GM06990 (cell line): ENCODE data around the gene CSF1.

Source experiments
- DNase-seq: peaks from one replicate; pipeline ENCODE4 v3.0.0-alpha.2; 2011; ENCODE audit not compliant: insufficient read length; ENCODE audit errors: extremely low read depth
- H3K27me3 ChIP-seq: replicated peaks from 2 replicates; pipeline ENCODE4 v1.6.0; 2011; ENCODE audit warnings: low read length; ENCODE audit not compliant: control insufficient read depth, insufficient read depth
- H3K36me3 ChIP-seq: 2 replicates; pipeline ENCODE4 v1.5.1; 2011; ENCODE audit warnings: low read length; ENCODE audit not compliant: control insufficient read depth, insufficient read depth
- H3K4me3 ChIP-seq: replicated peaks from 2 replicates; pipeline ENCODE4 v1.5.1; 2011; ENCODE audit warnings: low read depth, mild to moderate bottlenecking, control low read depth, low read length
- TF ChIP-seq, protein P1 (sequence below): IDR thresholded peaks from 2 replicates; pipeline ENCODE4 v1.5.1; 2011; ENCODE audit warnings: low read length, control low read depth, mild to moderate bottlenecking, inconsistent platforms; ENCODE audit not compliant: insufficient read depth, poor library complexity, severe bottlenecking

Gene CSF1

GRCh38 chr1:109938556-109938955 is 27.9 kb downstream of the CSF1 start:
- H3K27me3 ChIP-seq, result no peaks in the 10 kb centered on the region
- no peak for DNase-seq
- no peaks in the 10 kb centered on the region for H3K36me3 ChIP-seq
- TF ChIP-seq, protein P1, sequence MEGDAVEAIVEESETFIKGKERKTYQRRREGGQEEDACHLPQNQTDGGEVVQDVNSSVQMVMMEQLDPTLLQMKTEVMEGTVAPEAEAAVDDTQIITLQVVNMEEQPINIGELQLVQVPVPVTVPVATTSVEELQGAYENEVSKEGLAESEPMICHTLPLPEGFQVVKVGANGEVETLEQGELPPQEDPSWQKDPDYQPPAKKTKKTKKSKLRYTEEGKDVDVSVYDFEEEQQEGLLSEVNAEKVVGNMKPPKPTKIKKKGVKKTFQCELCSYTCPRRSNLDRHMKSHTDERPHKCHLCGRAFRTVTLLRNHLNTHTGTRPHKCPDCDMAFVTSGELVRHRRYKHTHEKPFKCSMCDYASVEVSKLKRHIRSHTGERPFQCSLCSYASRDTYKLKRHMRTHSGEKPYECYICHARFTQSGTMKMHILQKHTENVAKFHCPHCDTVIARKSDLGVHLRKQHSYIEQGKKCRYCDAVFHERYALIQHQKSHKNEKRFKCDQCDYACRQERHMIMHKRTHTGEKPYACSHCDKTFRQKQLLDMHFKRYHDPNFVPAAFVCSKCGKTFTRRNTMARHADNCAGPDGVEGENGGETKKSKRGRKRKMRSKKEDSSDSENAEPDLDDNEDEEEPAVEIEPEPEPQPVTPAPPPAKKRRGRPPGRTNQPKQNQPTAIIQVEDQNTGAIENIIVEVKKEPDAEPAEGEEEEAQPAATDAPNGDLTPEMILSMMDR, result no peak
- H3K4me3 ChIP-seq, result no peak overlapping the region

DNA sequence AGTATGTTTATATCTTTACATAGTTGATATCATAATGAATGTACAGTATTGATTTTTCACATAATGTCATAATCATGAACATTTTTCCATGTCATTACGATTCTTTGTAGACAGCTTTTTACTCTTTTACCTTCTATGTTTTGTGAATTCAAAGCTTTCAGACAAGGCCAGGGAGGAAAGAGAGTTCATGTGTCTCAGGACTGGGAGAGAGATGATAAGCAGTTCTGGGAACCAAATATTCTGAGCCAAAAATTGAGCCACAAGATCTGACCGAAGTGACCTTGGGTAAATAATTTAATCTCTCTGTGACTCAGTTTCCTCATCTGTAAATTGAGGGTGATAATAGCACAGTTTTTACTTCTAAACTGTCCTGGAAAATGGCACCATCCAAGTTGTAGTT is 31.8 kb downstream of the CSF1 start:
- H3K36me3 ChIP-seq, result no peaks in the 10 kb centered on the region
- TF ChIP-seq, protein P1, result no peak
- H3K4me3 ChIP-seq, result no peak overlapping the region
- H3K27me3 ChIP-seq, result no peaks in the 10 kb centered on the region
- no peak for DNase-seq

GRCh38 chr1:109944541-109944940 is 33.9 kb downstream of the CSF1 start:
- DNase-seq, result no peak
- Histone ChIP-seq H3K4me3 (no peak overlapping the region), H3K36me3 (no peaks in the 10 kb centered on the region), H3K27me3 (no peaks in the 10 kb centered on the region)
- TF ChIP-seq, protein P1, result no peak

DNA sequence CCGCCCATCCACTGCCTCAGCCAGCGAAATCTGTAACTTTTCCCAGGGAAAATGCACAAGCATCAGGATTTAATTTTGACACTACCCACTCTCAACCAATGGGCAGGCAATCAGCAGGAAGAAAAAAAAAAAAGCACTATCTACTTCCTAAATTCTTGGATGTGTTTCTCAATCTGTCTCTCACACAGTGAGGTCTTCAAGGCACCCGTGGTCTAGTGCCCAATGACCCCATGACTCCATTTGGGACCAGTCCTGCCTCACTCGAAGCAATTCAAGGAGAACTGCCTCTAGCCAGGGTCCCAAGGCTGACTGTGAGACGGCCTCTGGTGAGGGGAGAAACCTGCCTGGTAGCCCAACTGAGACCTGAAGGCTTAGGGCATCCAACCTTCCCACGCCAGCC is 35.9 kb downstream of the CSF1 start:
- H3K36me3 ChIP-seq, result no peaks in the 10 kb centered on the region
- TF ChIP-seq, protein P1, result no peak
- H3K27me3 ChIP-seq, result no peaks in the 10 kb centered on the region
- no peak for DNase-seq
- H3K4me3 ChIP-seq, result no peak overlapping the region

GRCh38 chr1:109947582-109948284 is 37.1 kb downstream of the CSF1 start:
- DNase-seq, result no peak
- Histone ChIP-seq H3K36me3 (no peaks in the 10 kb centered on the region), H3K27me3 (no peaks in the 10 kb centered on the region), H3K4me3 (no peak overlapping the region)
- TF ChIP-seq, protein P1, result no peak

DNA sequence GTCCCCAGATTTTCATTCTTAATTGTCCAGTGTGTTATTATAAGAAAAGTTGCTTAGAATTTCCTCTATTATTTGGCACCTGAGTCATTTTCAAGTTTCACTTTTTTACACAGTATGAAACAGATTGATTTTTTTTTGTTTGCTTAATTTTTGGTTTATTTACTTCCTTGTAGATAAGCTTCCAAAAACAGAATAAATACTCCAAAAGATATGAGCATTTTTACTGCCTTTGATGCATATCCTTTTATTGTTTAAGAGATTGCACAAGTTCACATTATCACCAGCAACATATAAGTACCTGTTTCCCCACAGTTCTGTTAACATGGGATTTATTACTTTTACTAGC is 37.6 kb downstream of the CSF1 start:
- TF ChIP-seq, protein P1, result no peak
- Histone ChIP-seq H3K4me3 (no peak overlapping the region), H3K27me3 (no peaks in the 10 kb centered on the region)

More for the DNA sequence above, 37.6 kb downstream of the CSF1 start:
- no peak for DNase-seq
- H3K36me3 ChIP-seq, result no peaks in the 10 kb centered on the region
